ENCODE results near the gene RREB1.
A peak's percentile ranks its signal among the peaks of the same experiment; 100 is the strongest.

GRCh38 chr6:7203939-7204338, 96.2 kb downstream of the RREB1 start:
- peak in 1 of 2 donors; percentile 10 for TF ChIP-seq POLR2AphosphoS5 (IDR thresholded peaks at IDR 0.05)
- TF ChIP-seq CTCF (IDR thresholded peaks at IDR 0.05) = no peak

All from upper lobe of left lung (tissue), 4 donors.